Astrocyte (in vitro differentiated cells and primary cell): ENCODE measurements around the gene ATF6. TPM values are rescaled to one million over a fixed set of nuclear protein-coding genes. Genes with fewer than 3 reads are reported as not detected.
A peak's percentile ranks its signal among the peaks of the same experiment; 100 is the strongest.

Experiments used
- DNase-seq: peaks from one replicate; pipeline ENCODE4 v3.0.0-alpha.2; 2010; ENCODE audit warnings: low read depth
- FAIRE-seq: peaks from 2 replicates; lab custom pipeline; 2011; peaks lifted over from hg19 to GRCh38; lab: Jason Lieb, UNC
- H2AFZ ChIP-seq: 2 replicates; pipeline ENCODE4 v1.6.0; 2012; ENCODE audit warnings: low read depth, low read length, inconsistent platforms
- H3K27ac ChIP-seq: 2 replicates; pipeline ENCODE4 v1.5.1; 2011; ENCODE audit warnings: low read depth, low read length, inconsistent platforms
- H3K27me3 ChIP-seq: 2 replicates; pipeline ENCODE4 v1.6.0; 2011; ENCODE audit warnings: low read length, inconsistent platforms; ENCODE audit not compliant: insufficient read depth
- H3K36me3 ChIP-seq: 2 replicates; pipeline ENCODE4 v1.5.1; 2011; ENCODE audit warnings: low read length, inconsistent platforms; ENCODE audit not compliant: insufficient read depth
- H3K4me1 ChIP-seq: 2 replicates; pipeline ENCODE4 v1.5.1; 2011; ENCODE audit warnings: low read length, inconsistent platforms; ENCODE audit not compliant: insufficient read depth
- H3K4me2 ChIP-seq: 2 replicates; pipeline ENCODE4 v1.6.0; 2012; ENCODE audit warnings: low read length, inconsistent platforms
- H3K4me3 ChIP-seq: 2 replicates; pipeline ENCODE4 v1.5.1; 2011; ENCODE audit warnings: low read depth, mild to moderate bottlenecking, low read length, inconsistent platforms; ENCODE audit not compliant: insufficient read depth
- H3K79me2 ChIP-seq: 2 replicates; pipeline ENCODE4 v1.6.0; 2012; ENCODE audit warnings: mild to moderate bottlenecking, low read length, inconsistent platforms; ENCODE audit not compliant: insufficient read depth
- H3K9ac ChIP-seq: 2 replicates; pipeline ENCODE4 v1.6.0; 2012; ENCODE audit warnings: mild to moderate bottlenecking, low read length, inconsistent platforms
- H3K9me3 ChIP-seq: 2 replicates; pipeline ENCODE4 v1.5.1; 2012; ENCODE audit warnings: low read depth, mild to moderate bottlenecking, low read length, inconsistent platforms; ENCODE audit not compliant: insufficient read depth
- H4K20me1 ChIP-seq: 2 replicates; pipeline ENCODE4 v1.6.0; 2012; ENCODE audit warnings: low read length, inconsistent platforms; ENCODE audit not compliant: insufficient read depth
- H3K27ac Mint-ChIP-seq: one replicate; pipeline ENCODE4 v1.8.0; 2021; ENCODE audit warnings: mild to moderate bottlenecking, mixed read lengths; ENCODE audit not compliant: unreplicated experiment
- H3K27me3 Mint-ChIP-seq: one replicate; pipeline ENCODE4 v1.8.0; 2021; ENCODE audit warnings: low read depth, mixed read lengths; ENCODE audit not compliant: unreplicated experiment
- H3K36me3 Mint-ChIP-seq: one replicate; pipeline ENCODE4 v1.8.0; 2021; ENCODE audit warnings: low read depth, mixed read lengths; ENCODE audit not compliant: unreplicated experiment
- H3K4me1 Mint-ChIP-seq: one replicate; pipeline ENCODE4 v1.8.0; 2021; ENCODE audit warnings: low read depth, mixed read lengths; ENCODE audit not compliant: unreplicated experiment
- H3K4me3 Mint-ChIP-seq: one replicate; pipeline ENCODE4 v1.8.0; 2021; ENCODE audit warnings: mild to moderate bottlenecking, moderate library complexity, mixed read lengths; ENCODE audit not compliant: unreplicated experiment
- H3K9me3 Mint-ChIP-seq: one replicate; pipeline ENCODE4 v1.8.0; 2021; ENCODE audit warnings: mild to moderate bottlenecking, mixed read lengths; ENCODE audit not compliant: unreplicated experiment
- CTCF ChIP-seq: IDR thresholded peaks from 2 replicates; pipeline ENCODE4 v1.5.1; 2011; ENCODE audit warnings: low read depth, mild to moderate bottlenecking, inconsistent platforms, low read length, moderate library complexity; ENCODE audit not compliant: insufficient read depth
- EZH2 ChIP-seq: IDR thresholded peaks from 2 replicates; pipeline ENCODE4 v1.6.1; 2012; ENCODE audit warnings: mild to moderate bottlenecking, low read length, inconsistent platforms; ENCODE audit not compliant: insufficient read depth
- total RNA-seq: library from RNA; stranded (reverse); gene quantifications from 2 replicates; pipeline ENCODE4 v1.2.1, GENCODE V29; 2021

The ATF6 gene
- total RNA-seq, 1 donor from 2014 or later = 25.4 TPM

GRCh38 chr1:161994175-161994668 is 228.1 kb downstream of the ATF6 start:
- Histone ChIP-seq H3K4me3 (no peak overlapping the region), H3K27ac (no peak overlapping the region), H4K20me1 (no peaks in the 10 kb centered on the region), H3K4me2 (peak overlapping the region; percentile 19), H3K9me3 (peaks cover 4% of the 10 kb centered on the region), H3K9ac (no peak overlapping the region), H3K27me3 (no peaks in the 10 kb centered on the region), H3K79me2 (no peaks in the 10 kb centered on the region), H2AFZ (no peak overlapping the region), H3K36me3 (no peaks in the 10 kb centered on the region), H3K4me1 (peaks cover 8% of the 10 kb centered on the region)
- Mint-ChIP-seq H3K27ac (peak overlapping the region; percentile 72), H3K4me3 (no peak overlapping the region), H3K4me1 (peaks cover 8% of the 10 kb centered on the region), H3K36me3 (peaks cover 42% of the 10 kb centered on the region), H3K27me3 (no peaks in the 10 kb centered on the region), H3K9me3 (peaks cover 23% of the 10 kb centered on the region)
- no peak for TF ChIP-seq EZH2
- no peak for TF ChIP-seq CTCF
- peak; percentile 80 for DNase-seq
- no peak for FAIRE-seq

- no peaks in the 10 kb centered on the region for H3K79me2 ChIP-seq
- H3K9ac ChIP-seq = no peak overlapping the region
- DNase-seq (no peak), FAIRE-seq (no peak)
- peaks cover 8% of the 10 kb centered on the region for H3K4me1 ChIP-seq
- Mint-ChIP-seq H3K4me3 (no peak overlapping the region), H3K36me3 (peaks cover 24% of the 10 kb centered on the region), H3K27ac (no peak overlapping the region), H3K9me3 (peaks cover 11% of the 10 kb centered on the region), H3K27me3 (no peaks in the 10 kb centered on the region), H3K4me1 (peaks cover 8% of the 10 kb centered on the region)
- H3K4me3 ChIP-seq = no peak overlapping the region
- TF ChIP-seq CTCF (no peak), EZH2 (no peak)
- no peaks in the 10 kb centered on the region for H3K36me3 ChIP-seq
- no peak overlapping the region for H3K4me2 ChIP-seq
- H3K27ac ChIP-seq = no peak overlapping the region
- H2AFZ ChIP-seq = no peak overlapping the region
- H3K27me3 ChIP-seq = no peaks in the 10 kb centered on the region
- no peaks in the 10 kb centered on the region for H3K9me3 ChIP-seq
- H4K20me1 ChIP-seq = no peaks in the 10 kb centered on the region
These were observed 231.0 kb downstream of the ATF6 start for GRCh38 chr1:161997152-161997551.

GRCh38 chr1:161998811-161999210 is 232.7 kb downstream of the ATF6 start:
- Histone ChIP-seq H3K9me3 (no peaks in the 10 kb centered on the region), H2AFZ (no peak overlapping the region), H3K27ac (no peak overlapping the region), H3K36me3 (no peaks in the 10 kb centered on the region), H3K27me3 (no peaks in the 10 kb centered on the region), H3K79me2 (no peaks in the 10 kb centered on the region), H3K4me2 (no peak overlapping the region), H3K4me3 (no peak overlapping the region), H3K4me1 (peaks cover 22% of the 10 kb centered on the region), H3K9ac (no peak overlapping the region), H4K20me1 (no peaks in the 10 kb centered on the region)
- FAIRE-seq (no peak), DNase-seq (peak; percentile 49)
- H3K27ac Mint-ChIP-seq = no peak overlapping the region
- H3K4me3 Mint-ChIP-seq = no peak overlapping the region
- peaks cover 16% of the 10 kb centered on the region for H3K36me3 Mint-ChIP-seq
- peaks cover 20% of the 10 kb centered on the region for H3K4me1 Mint-ChIP-seq
- H3K9me3 Mint-ChIP-seq = no peaks in the 10 kb centered on the region
- no peak for TF ChIP-seq EZH2
- no peak for TF ChIP-seq CTCF
- H3K27me3 Mint-ChIP-seq = no peaks in the 10 kb centered on the region
